ENCODE measurements around the gene TMEM88.

The TMEM88 gene

DNA sequence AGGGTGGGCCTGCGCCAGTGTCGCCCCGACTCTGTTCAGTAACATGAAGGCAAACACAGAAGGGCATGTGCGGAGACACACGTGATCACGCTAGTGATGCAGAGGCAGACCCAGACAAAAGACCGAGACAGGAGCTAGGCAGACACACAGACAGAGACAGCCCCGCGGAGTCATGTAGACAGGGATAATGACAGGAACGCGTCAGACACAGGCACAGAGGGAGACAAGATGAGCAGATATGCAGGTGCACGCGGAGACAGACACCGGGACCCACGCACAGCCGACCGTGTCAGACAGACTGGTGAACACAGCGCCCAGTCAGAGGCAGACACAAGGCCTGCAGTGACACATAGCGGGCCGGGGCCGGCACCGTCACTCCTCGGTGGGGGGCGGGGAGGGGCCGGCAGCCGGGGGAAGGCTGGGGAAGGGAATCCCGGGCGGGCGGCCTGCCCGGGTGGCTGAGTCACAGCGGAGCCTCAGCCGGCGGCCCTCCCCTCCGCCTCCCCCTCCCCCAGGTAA, 13.4 kb upstream of the TMEM88 start:
- Mint-ChIP-seq H3K27ac (peak overlapping the region; percentile 98), H3K4me3 (peak overlapping the region; percentile 100), H3K9me3 (no peaks in the 10 kb centered on the region), H3K4me1 (peaks cover 79% of the 10 kb centered on the region), H3K27me3 (ENCODE audit: low read depth, poor library complexity) (no peaks in the 10 kb centered on the region), H3K36me3 (ENCODE audit: low read depth) (peaks cover 14% of the 10 kb centered on the region)
- TF ChIP-seq, protein P1, sequence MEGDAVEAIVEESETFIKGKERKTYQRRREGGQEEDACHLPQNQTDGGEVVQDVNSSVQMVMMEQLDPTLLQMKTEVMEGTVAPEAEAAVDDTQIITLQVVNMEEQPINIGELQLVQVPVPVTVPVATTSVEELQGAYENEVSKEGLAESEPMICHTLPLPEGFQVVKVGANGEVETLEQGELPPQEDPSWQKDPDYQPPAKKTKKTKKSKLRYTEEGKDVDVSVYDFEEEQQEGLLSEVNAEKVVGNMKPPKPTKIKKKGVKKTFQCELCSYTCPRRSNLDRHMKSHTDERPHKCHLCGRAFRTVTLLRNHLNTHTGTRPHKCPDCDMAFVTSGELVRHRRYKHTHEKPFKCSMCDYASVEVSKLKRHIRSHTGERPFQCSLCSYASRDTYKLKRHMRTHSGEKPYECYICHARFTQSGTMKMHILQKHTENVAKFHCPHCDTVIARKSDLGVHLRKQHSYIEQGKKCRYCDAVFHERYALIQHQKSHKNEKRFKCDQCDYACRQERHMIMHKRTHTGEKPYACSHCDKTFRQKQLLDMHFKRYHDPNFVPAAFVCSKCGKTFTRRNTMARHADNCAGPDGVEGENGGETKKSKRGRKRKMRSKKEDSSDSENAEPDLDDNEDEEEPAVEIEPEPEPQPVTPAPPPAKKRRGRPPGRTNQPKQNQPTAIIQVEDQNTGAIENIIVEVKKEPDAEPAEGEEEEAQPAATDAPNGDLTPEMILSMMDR (IDR thresholded peaks at IDR 0.05): no peak
- peak; percentile 67 for DNase-seq

DNA sequence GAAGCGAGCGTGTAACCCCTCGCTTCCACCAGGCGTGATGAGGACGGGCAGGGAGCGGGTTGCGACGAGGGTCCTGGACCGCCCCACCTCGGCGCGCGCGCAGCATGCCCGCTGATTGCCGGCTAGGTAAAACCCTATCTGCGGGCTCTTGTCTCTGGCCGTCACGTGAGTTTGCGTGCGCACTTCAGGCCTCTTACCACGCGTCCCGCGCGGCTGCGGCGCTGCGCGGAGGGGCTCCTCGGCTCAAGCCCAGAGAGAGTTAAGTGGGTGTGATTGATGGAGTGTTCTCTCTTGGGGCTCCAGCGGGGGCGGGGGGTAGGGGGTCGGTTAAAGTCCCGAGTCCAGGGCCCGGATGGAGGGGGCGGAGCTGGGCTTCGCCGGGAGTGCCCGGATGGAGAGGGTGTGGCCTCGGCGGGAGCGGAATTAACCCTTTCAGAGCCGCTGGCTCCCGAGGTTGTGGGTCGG, 12.9 kb upstream of the TMEM88 start:
- Mint-ChIP-seq H3K27ac (peak overlapping the region; percentile 98), H3K4me1 (peaks cover 80% of the 10 kb centered on the region)

DNA sequence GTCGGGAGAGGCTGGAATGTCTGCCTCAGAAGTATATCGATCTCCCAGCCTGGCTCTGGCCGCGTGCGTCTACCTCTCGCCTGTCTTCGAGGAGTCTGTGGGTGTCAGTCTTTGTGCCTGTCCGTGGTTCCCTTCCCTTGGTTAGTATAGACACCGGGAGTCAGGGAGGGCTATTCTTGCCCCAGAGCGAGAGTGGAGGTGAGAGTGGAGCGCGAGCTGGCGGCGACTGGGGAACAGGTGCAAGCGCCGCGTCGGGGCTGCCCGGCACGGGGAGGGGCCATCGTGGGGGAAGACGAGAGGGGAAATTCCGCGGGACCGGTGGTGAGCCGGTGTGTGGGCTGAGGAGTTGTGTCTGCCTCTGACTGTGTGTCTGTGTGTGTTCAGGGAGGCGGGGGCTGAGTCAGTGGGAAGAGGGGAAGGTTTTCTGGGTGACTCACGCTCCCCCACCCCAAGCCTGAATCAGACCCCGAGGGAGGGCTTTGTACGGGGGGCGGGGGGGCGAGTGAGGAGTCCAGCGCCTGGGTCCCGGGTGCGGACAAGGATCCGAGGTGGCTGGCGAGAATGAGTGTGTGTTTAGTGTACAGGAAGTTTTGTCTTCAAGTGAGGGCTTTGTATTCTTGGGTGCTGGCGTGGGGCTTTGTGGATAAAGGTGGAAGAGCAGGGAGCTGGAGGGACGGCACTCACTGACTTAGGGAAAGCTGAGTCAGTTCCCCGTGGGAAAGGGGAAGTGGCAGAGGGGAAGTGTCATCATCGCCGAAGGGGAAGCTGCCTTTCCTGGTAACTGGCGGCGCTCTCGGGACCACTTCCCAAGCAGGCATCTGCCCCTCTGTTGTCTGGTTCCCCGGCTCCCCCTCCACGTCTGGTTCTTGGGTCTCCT, 12.2 kb upstream of the TMEM88 start:
- peaks cover 21% of the 10 kb centered on the region for H3K36me3 Mint-ChIP-seq (ENCODE audit: low read depth)
- peak overlapping the region; percentile 92 for H3K4me3 Mint-ChIP-seq
- no peaks in the 10 kb centered on the region for H3K9me3 Mint-ChIP-seq
- no peaks in the 10 kb centered on the region for H3K27me3 Mint-ChIP-seq (ENCODE audit: low read depth, poor library complexity)
- peaks cover 74% of the 10 kb centered on the region for H3K4me1 Mint-ChIP-seq
- TF ChIP-seq, protein P1 (IDR thresholded peaks at IDR 0.05): no peak
- DNase-seq: no peak
- H3K27ac Mint-ChIP-seq: peak overlapping the region; percentile 92

More for the DNA sequence above, 12.9 kb upstream of the TMEM88 start:
- Mint-ChIP-seq H3K9me3 (no peaks in the 10 kb centered on the region), H3K27me3 (ENCODE audit: low read depth, poor library complexity) (no peaks in the 10 kb centered on the region), H3K4me3 (peak overlapping the region; percentile 92), H3K36me3 (ENCODE audit: low read depth) (peaks cover 19% of the 10 kb centered on the region)
- DNase-seq: peak; percentile 96
- TF ChIP-seq, protein P1 (IDR thresholded peaks at IDR 0.05): no peak

DNA sequence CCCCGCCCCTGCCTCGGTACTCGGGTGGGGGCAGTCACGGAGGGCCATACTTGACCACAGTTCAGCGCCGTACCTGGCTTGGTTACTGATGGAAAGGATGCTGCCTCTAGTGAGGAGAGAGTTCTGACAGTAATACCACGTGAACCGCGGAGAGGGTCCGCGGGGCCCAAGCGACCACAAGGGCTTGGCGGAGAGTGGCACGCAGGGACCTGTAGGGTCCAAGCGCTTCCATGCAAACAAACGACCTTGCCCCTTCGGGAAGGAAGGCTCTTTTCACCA, 11.7 kb upstream of the TMEM88 start:
- no peak for DNase-seq
- TF ChIP-seq, protein P1 (IDR thresholded peaks at IDR 0.05): no peak
- Mint-ChIP-seq H3K4me3 (peak overlapping the region; percentile 92), H3K27ac (peak overlapping the region; percentile 97), H3K36me3 (ENCODE audit: low read depth) (peaks cover 21% of the 10 kb centered on the region), H3K4me1 (peaks cover 72% of the 10 kb centered on the region), H3K27me3 (ENCODE audit: low read depth, poor library complexity) (no peaks in the 10 kb centered on the region), H3K9me3 (no peaks in the 10 kb centered on the region)

DNA sequence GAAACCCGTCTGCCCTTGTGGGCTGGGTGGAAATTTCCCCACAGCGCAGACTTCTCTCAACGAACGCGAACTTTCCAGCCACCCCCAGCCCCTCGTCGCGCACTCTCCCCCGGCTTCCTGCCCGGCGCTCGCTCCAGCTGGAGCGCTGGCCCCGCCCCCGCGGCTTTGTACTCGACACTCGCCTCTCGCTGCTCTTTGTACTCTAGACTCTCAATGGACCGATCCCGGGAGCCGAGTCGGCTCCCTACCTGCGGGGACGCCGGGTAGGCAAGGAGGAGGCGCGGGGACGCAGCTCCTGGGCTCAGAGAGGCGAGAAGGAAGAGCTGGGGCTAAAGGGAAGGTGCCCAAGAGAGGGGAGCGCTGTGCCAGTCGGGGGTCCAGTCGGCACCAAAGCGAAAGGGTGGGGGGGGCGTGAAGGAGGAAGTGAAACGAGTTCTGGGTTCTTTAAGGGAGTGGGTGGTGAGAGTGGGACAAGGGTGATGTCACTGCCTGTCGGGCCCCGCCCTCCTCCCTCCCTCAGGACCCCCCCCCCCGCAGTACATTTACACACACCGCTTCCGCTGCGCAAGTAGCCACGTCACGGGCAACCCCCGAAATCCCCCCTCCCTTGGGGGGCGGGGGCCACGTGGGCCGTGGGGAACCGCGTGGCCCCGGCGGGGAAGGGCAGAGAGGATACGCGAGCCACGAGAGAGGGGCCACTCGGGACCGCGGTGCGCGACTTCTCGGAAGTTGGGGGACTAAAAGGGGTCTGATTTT, 11.2 kb upstream of the TMEM88 start:
- H3K4me3 Mint-ChIP-seq: peak overlapping the region; percentile 92
- peak overlapping the region; percentile 97 for H3K27ac Mint-ChIP-seq
- TF ChIP-seq, protein P1 (IDR thresholded peaks at IDR 0.05): no peak
- peak; percentile 83 for DNase-seq
- no peaks in the 10 kb centered on the region for H3K9me3 Mint-ChIP-seq
- peaks cover 21% of the 10 kb centered on the region for H3K36me3 Mint-ChIP-seq (ENCODE audit: low read depth)
- H3K27me3 Mint-ChIP-seq (ENCODE audit: low read depth, poor library complexity): no peaks in the 10 kb centered on the region
- H3K4me1 Mint-ChIP-seq: peaks cover 68% of the 10 kb centered on the region

Data from nephron progenitor cell (in vitro differentiated cells).